Right lobe of liver (tissue), 4 donors: ENCODE data around the gene KMT5C.
A peak's percentile ranks its signal among the peaks of the same experiment; 100 is the strongest.

ENCODE experiments used
- CTCF ChIP-seq, 4 donors: fragments of 200-600 bp in 3 of 4; fragments of 450-650 bp in 1 of 4; IDR thresholded peaks; one replicate each; pipeline versions ENCODE4 v1.5.1 to v1.8.0; 2016 to 2022; ENCODE audit warnings: antibody characterized with exemption in 4 of 4, mild to moderate bottlenecking in 2 of 4
- POLR2A ChIP-seq: fragments of 450-650 bp; IDR thresholded peaks from one replicate; pipeline ENCODE4 v1.6.1; 2017; ENCODE audit warnings: antibody characterized with exemption, mild to moderate bottlenecking
- donor health status: DM: no; HTN: no; CAD: no.
- donor health status: DM: no; HTN: no; CAD: no.
- donor health status: DM: no; HTN: yes; CAD: no.

- peak; percentile 95 to 97 (median 96) for TF ChIP-seq CTCF (IDR thresholded peaks at IDR 0.05)
- no peak for TF ChIP-seq POLR2A
These were observed 38.0 kb upstream of the KMT5C start for GRCh38 chr19:55301459-55302317.
